NB4 (cell line): ENCODE data around the gene PDZD11.
"Not testable (repeated sequence)": the region's sequence is repeated elsewhere in the genome, so short reads cannot be mapped to it uniquely, and the experiment has no call there.

Source experiments
- TF ChIP-seq, protein P1 (sequence below): IDR thresholded peaks from 2 replicates; pipeline ENCODE4 v1.6.1; 2011; ENCODE audit warnings: low read depth, low read length
- TF ChIP-seq, protein P2 (sequence below): IDR thresholded peaks from one replicate; pipeline ENCODE4 v1.5.1; 2012; ENCODE audit warnings: low read depth, low read length

DNA sequence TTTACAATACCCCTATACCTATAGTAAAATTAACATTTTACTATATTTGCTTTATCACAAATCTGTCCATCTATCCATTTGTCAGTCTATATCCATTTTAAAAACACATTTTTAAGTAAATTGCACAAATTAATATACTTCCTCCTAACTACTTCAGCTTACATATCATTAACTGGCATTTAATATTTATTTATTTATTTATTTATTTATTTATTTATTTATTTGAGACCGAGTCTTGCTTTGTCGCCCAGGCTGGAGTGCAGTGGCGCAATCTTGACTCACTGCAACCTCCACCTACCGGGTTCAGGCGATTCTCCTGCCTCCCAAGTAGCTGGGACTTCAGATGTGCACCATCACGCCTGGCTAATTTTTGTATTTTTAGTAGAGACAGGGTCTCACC is 33.9 kb upstream of the PDZD11 start:
- TF ChIP-seq, protein P1, sequence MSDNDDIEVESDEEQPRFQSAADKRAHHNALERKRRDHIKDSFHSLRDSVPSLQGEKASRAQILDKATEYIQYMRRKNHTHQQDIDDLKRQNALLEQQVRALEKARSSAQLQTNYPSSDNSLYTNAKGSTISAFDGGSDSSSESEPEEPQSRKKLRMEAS: not testable (repeated sequence)
- TF ChIP-seq, protein P2, sequence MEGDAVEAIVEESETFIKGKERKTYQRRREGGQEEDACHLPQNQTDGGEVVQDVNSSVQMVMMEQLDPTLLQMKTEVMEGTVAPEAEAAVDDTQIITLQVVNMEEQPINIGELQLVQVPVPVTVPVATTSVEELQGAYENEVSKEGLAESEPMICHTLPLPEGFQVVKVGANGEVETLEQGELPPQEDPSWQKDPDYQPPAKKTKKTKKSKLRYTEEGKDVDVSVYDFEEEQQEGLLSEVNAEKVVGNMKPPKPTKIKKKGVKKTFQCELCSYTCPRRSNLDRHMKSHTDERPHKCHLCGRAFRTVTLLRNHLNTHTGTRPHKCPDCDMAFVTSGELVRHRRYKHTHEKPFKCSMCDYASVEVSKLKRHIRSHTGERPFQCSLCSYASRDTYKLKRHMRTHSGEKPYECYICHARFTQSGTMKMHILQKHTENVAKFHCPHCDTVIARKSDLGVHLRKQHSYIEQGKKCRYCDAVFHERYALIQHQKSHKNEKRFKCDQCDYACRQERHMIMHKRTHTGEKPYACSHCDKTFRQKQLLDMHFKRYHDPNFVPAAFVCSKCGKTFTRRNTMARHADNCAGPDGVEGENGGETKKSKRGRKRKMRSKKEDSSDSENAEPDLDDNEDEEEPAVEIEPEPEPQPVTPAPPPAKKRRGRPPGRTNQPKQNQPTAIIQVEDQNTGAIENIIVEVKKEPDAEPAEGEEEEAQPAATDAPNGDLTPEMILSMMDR: not testable (repeated sequence)
